Left hindlimb (tissue), 1 donor: ENCODE results near the gene MUC15.

ENCODE experiments used
- DNase-seq: peaks from one replicate; pipeline ENCODE4 v3.0.0-alpha.2; 2018

The MUC15 gene

GRCh38 chr11:26573896-26574295 lies 1.8 kb upstream of the MUC15 start:
- no peak for DNase-seq

- DNase-seq: no peak
These were observed 823 bp upstream of the MUC15 start for GRCh38 chr11:26572770-26573402.

GRCh38 chr11:26569646-26570045 lies 2.4 kb downstream of the MUC15 start:
- DNase-seq: no peak

GRCh38 chr11:26558190-26558589 lies 13.9 kb downstream of the MUC15 start:
- no peak for DNase-seq

- no peak for DNase-seq
These were observed 14.4 kb downstream of the MUC15 start for GRCh38 chr11:26557666-26558065.

- DNase-seq: no peak
These were observed 15.5 kb downstream of the MUC15 start for GRCh38 chr11:26556582-26556981.

- no peak for DNase-seq
These were observed 17.6 kb downstream of the MUC15 start for GRCh38 chr11:26554455-26554854.

- DNase-seq: no peak
These were observed 18.9 kb downstream of the MUC15 start for GRCh38 chr11:26553182-26553581.

GRCh38 chr11:26551186-26551801 lies 20.8 kb downstream of the MUC15 start:
- DNase-seq: no peak

- DNase-seq: no peak
These were observed 22.0 kb downstream of the MUC15 start for GRCh38 chr11:26550022-26550421.

GRCh38 chr11:26549176-26549575 lies 22.9 kb downstream of the MUC15 start:
- no peak for DNase-seq

- no peak for DNase-seq
These were observed 30.2 kb downstream of the MUC15 start for GRCh38 chr11:26541870-26542269.

- no peak for DNase-seq
These were observed 32.5 kb downstream of the MUC15 start for GRCh38 chr11:26539517-26539916.

- DNase-seq: no peak
These were observed 34.7 kb downstream of the MUC15 start for GRCh38 chr11:26537341-26537740.

GRCh38 chr11:26527685-26528084 lies 44.4 kb downstream of the MUC15 start:
- no peak for DNase-seq

- DNase-seq: no peak
These were observed 49.0 kb downstream of the MUC15 start for GRCh38 chr11:26522912-26523610.

GRCh38 chr11:26519469-26519868 lies 52.6 kb downstream of the MUC15 start:
- DNase-seq: no peak

GRCh38 chr11:26512196-26512595 lies 59.9 kb downstream of the MUC15 start:
- DNase-seq: no peak

GRCh38 chr11:26510756-26511155 lies 61.3 kb downstream of the MUC15 start:
- DNase-seq: no peak

GRCh38 chr11:26510164-26510563 lies 61.9 kb downstream of the MUC15 start:
- no peak for DNase-seq
